HTERT RPE-1 (cell line): Measurements from ENCODE around the gene TEAD1.

Experiments used
- in situ Hi-C: fragments of 300-500 bp; cut with MboI; formaldehyde crosslinking; loops from 4 replicates; pipeline ENCODE4 v1.14.3; 2020; ENCODE audit warnings: low sequenced_read_pairs

The TEAD1 gene

DNA sequence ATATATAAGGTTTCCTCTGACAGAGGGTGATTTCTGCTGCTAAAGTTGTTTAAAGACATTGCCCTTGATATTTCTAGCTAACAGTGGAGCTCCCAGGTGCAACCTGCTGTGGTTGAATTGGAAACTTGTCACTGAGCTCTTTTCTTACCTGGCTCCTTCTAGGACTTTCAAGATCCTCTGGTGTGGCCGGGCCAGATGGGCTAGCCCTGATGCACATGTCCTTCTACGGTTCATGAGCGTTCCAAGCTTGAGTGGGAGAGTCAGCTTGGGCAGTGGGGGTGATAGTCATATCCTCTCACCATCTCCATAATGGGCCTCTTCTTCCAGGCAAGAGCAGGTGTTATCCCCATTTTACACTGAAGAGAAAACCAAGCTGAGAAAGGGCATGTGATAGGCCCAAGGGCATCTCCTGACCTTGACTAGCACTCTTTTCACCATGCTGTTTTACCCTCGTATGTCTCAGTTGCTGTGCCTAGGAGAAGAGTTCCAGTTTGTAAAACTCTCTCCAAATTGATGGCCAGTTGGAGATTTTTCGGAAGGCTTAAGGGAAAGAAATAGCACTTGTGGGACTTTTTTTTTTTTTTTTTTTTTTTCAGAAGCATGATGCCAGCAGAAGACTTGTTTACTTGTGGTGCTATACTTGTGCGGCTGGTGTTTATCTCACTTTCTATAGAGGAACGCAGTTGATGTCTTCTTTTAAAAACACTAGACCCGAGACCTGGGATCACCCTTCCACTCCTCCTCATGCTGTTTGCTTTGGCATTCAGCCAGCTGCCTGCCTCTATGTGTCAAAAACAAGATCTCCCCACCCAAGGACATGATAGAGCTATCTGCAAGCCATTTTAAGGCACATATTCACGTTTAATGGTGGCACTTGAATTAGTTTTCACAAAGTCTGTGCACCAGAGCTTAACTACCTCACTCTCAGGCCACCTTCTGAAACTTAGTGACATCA lies 32.6 kb downstream of the TEAD1 start:
- in situ Hi-C loops: no loop called here

DNA sequence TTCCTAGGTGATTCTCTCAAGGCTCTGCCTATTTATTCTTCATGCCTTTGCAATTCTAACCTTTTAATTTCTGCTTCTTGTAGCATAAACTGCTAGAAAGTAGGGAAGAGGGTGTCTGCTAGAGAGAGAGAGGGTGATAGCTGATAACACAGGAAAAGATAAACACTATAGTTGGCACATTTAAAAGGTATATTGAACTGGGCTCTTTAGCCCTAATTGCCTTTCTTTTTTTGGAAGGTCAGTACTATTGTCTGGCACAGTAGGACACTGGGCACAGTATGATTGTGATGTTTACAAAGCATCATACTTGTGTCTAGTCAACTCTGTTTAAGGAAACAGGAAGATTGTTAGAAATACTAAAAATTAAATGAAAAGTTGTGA lies 33.3 kb downstream of the TEAD1 start:
- in situ Hi-C loops: no loop called here

- in situ Hi-C loops: no loop called here
Observed at GRCh38 chr11:12711496-12711895, 37.3 kb downstream of the TEAD1 start.

- in situ Hi-C loops: no loop called here
Observed at GRCh38 chr11:12712132-12712531, 37.9 kb downstream of the TEAD1 start.

DNA sequence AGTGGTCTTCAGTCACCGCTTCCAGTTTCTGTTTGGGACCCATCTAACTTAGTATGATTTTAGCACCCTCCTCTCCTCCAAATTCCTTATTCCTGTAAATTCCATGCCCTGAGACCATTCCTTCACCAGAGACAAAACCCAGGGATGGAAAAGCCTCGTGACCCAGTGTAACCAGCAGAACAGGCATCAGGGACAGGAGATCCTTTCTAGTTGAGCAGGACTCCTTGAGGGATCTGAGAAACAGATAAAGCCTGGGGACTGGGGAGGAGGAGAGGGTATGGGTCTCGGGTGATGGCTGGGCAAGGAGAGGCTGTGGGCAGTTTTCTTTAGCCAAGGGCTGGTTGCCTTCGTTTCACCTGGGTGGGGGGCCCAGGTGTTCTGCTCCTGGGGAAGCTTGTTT lies 40.9 kb downstream of the TEAD1 start:
- in situ Hi-C loops: no loop called here

GRCh38 chr11:12715941-12716340 lies 41.7 kb downstream of the TEAD1 start:
- in situ Hi-C loops: no loop called here

DNA sequence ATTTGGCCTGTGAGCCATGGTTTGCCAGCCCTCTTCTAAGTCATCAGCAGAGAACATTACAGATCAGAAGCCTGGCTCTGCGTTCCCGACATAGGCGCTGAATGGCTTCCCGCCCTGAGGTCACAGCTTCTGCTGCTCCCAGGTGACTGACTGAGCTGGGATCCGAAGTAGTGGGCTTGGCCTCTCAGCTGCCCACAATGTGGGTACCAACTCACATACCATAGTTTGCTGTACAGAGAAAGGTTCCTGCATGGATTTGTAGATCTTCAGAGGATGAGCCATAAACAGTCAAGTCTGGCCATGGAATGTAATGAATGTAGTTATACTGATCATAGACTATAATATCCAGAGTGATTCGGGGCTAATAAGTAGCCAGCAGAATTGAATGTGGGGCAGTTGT lies 42.6 kb downstream of the TEAD1 start:
- in situ Hi-C loops: no loop called here

DNA sequence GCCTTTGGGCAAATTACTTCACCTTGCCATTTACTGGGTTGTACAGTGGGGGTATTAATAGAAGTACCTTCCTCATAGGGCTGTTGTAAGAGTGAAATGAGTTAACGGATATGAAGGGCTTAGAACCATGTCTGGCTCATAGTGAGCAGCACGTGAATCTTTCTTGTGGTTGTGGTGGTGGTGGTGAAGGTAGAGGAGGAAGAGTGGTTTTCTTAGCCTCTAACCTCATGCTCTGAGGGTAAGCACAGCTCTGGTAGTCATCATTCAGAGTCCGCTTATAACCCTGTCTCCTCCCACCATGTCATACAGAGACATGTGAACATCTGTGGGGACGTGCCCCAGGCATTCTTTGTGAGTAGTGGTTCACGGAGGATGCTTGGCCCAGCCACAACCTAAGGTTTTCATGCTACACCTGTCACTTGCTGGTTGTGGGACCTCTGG lies 43.6 kb downstream of the TEAD1 start:
- in situ Hi-C loops: no loop called here

DNA sequence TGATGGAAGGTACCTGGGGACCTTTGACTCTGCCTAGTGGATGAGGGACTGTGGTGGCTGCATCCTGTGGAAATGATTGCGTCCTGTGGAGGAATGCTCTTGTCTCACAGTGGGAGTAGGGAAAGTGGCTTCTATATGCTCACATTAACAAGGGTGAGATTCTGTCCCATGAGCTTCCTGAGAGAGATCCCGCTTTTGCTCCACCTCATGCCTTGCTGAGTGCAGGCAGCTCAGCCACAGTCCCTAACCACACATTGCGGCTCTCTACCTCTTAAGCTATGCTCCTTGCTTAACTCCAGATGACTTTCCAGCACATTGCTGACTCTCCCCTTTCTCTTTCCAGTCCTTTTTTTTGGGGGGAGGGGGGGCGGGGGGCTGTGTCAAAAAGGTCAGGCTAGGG lies 45.0 kb downstream of the TEAD1 start:
- in situ Hi-C loops: no loop called here

DNA sequence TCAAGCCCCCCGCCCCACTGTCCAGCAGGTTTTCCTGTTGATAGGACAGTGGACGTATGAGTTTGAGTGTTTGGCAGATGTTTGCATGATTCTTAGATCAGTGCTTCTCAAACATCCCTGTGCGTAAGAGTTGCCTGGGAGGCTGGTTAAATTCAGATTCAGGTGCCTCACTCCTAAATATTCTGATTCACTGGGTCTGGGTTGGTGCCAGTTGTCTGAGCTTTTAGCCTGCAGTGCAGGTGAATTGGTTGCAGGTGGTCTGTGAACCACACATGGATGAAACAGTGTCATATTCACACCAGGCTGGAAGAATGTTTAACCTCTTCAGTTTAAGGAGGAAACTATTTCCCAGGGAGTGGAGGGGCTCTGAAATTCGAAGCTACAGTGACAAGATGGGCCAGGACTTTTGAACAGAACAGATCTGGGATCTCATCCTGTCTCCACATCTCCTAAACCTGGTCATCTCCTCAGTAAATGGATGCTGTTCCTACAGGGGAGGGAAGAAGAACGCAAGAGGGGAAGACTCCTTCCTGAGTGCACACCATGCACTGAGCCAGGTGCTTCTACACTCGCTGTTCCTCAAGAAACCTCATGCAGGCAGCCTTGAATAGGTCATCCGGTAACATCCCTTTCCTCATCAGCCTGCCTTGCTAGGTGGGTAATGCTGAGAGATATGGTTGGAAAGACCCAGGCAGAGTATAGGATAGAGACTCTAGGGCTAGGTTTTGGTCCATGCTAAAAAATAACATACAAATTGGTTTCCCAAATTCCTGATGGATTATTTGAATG lies 47.8 kb downstream of the TEAD1 start:
- in situ Hi-C loops: no loop called here

DNA sequence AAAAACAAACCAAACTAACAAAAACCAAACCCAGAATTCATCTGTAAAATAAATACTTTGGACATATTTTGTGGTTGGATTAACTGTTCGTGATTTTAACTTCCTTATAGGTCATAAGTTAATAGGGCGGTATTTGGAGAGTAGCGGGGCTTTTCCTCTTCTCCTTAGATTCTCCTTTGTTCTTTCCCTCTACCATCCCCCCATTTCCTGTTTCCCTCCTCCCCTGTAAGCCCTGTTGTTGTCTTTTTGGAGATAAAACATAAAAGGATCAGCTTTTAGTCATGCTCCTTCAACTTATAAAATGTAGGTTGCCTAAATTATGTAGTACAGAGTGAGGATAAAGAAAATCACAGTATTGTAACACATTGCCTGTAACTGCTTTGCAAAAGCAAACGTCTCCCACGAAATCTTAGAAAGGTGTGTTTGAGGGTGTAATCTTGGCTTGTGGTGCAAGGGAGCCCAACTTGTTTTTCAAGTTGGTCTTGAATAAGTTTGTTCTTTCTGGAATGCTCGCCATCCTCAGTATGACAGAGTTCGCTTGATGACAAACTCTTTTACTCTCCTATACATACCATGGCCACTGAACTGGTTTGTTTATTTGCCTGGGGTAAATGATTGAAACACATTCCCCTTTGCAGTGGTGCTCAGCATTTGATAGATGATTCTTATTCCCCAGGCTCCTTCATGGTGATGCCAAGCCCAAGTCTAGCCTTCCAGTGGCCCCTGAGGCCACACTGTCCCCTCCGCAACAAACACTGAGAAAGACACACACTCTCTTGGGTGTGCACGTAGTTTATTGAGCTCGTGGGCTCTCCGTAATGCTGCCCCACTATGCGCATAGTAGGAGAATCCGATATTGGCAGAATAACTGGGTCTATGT lies 49.4 kb downstream of the TEAD1 start:
- in situ Hi-C loops: no loop called here

- in situ Hi-C loops: no loop called here
Observed at GRCh38 chr11:12724301-12725054, 50.3 kb downstream of the TEAD1 start.

DNA sequence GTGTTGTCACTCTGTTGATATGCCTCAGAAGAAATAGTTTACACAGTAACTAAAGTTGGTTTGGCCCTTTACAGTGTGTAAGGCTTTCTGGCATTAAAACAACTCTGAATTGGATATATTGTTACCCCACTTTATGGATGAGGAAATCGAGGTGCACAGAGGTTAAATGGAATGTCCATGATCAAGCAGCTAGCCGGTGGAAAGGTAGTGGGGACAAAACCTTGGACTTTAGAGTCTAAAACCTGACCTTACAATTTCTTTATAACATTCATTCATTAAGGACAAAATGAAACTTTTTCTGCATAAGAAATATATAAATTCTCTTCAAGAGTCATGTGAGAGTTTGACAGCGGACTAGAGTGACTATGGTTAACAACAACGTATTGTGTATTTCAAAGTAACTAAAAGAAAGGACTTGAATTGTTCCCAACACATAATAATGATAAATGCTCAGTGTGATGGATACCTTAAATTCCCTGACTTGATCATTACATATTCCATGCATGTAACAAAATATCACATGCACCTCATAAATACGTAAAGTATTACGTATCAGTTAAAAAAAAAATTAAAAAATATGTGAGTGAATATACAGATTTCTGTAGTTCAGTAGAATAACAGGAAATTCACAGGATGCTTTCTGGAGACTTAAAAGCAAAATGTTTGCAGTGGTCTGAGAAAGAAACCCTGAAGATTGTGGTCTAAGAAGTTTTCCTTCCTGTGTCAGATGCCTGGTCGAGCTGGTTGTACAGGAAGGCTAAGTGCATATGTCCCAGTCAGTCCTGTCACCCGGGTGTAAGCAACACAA lies 51.0 kb downstream of the TEAD1 start:
- in situ Hi-C loops: no loop called here

GRCh38 chr11:12725863-12726682 lies 51.9 kb downstream of the TEAD1 start:
- in situ Hi-C loops: no loop called here

DNA sequence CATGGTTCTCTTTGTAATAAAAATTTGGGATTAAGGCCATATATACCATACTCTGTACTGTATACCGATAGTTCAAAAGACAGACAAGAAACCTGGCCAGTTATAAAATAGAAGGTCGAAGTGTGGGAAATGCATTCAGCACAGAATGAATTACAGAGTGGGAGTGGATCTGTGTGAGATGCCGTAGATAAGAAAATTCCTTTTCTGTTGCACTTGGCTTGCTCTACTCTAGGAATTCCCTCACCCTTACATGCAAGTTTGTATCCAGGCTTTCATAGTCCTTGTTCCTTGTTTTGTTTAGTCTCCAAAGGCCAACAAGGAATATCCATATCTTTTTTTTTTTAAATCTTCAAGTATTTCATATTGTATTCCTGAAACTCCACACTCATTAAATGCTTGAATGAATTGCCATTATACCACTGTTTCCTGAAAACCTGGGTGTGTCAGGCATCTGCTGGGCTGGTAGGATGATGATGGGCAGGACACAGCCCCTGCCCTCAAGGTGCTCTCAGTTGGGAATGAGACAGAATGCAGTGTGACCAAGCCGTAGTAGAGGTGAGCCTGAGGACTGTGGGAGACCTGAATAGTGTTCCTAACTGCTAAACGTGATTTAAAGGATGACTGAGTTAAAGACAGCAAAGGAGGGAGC lies 53.5 kb downstream of the TEAD1 start:
- in situ Hi-C loops: no loop called here

GRCh38 chr11:12728417-12728816 lies 54.2 kb downstream of the TEAD1 start:
- in situ Hi-C loops: no loop called here

- in situ Hi-C loops: no loop called here
Observed at GRCh38 chr11:12729941-12730340, 55.7 kb downstream of the TEAD1 start.

DNA sequence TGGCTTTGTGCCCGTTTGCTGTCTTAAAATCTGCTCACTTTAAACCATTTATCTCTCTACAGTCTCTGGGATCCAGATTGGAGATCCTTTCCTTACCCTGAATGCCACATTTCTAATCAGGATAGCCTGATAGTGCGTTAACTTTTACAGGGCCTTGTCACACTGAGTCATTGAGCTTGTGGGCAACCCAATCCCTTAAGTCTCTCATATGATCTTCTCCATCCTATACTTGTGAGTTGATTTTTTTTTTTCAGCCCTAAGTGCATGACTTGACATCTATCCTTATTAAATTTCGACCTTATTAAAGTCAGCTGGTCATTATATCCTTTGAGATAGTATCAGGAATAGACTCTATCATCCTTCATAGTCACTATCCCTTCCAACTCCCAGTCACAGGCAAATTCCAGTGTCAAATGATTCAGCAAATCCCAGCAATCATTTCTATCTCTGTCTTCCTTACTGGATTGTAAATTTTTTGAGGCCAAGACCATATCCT lies 57.7 kb downstream of the TEAD1 start:
- in situ Hi-C loops: no loop called here
